Omental fat pad (tissue), 4 donors: ENCODE measurements around the gene AUTS2. TPM values are rescaled to one million over a fixed set of nuclear protein-coding genes. Genes with fewer than 3 reads are reported as not detected.

Experiments used
- ATAC-seq: fragments of 150-250 bp; one replicate; pipeline ENCODE4 v1.9.1; 2016; ENCODE audit warnings: mild to moderate bottlenecking, moderate library complexity; ENCODE audit not compliant: low FRiP score
- DNase-seq: peaks from one replicate; pipeline ENCODE4 v3.0.0-alpha.2; 2019; ENCODE audit warnings: low spot score
- total RNA-seq, 4 donors: library from RNA; depleted of rRNA; stranded (reverse); fragments of >200 nt; gene quantifications; one replicate each; pipeline ENCODE4 v1.1.0, GENCODE V29; 2016
- TF ChIP-seq, protein P1 (sequence below), 3 donors: fragments of 450-650 bp; IDR thresholded peaks; one replicate each; pipeline ENCODE4 v1.5.1; 2016 to 2017; ENCODE audit warnings: antibody characterized with exemption in 3 of 3, mild to moderate bottlenecking in 3 of 3, moderate library complexity in 2 of 3

Gene AUTS2
- total RNA-seq, 4 donors from 2014 or later = 13.2 to 27.0 (median 21.2) TPM

DNA sequence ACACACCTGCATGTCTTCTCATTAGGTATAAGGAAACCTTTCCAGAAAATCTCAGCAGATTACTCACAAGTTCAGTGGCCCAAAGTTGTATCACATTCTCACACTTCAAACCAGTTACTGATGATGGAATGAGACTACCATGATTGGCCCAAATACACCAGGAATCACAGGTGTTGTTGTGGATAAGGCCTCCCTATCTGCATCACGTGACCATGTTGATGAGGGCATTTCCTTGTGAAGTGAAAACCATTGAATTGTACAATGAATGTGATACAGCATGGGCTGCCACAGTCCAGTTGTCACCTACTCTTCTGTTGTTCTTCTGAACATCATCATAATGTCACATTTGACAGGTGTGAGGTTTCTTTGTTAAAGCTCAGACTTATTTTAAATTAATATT lies 431.7 kb downstream of the AUTS2 start:
- no peak for ATAC-seq
- TF ChIP-seq, protein P1, sequence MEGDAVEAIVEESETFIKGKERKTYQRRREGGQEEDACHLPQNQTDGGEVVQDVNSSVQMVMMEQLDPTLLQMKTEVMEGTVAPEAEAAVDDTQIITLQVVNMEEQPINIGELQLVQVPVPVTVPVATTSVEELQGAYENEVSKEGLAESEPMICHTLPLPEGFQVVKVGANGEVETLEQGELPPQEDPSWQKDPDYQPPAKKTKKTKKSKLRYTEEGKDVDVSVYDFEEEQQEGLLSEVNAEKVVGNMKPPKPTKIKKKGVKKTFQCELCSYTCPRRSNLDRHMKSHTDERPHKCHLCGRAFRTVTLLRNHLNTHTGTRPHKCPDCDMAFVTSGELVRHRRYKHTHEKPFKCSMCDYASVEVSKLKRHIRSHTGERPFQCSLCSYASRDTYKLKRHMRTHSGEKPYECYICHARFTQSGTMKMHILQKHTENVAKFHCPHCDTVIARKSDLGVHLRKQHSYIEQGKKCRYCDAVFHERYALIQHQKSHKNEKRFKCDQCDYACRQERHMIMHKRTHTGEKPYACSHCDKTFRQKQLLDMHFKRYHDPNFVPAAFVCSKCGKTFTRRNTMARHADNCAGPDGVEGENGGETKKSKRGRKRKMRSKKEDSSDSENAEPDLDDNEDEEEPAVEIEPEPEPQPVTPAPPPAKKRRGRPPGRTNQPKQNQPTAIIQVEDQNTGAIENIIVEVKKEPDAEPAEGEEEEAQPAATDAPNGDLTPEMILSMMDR (IDR thresholded peaks at IDR 0.05) = no peak
- DNase-seq = no peak

GRCh38 chr7:70030745-70031144 lies 432.5 kb downstream of the AUTS2 start:
- ATAC-seq (no peak), DNase-seq (no peak)
- TF ChIP-seq, protein P1 (IDR thresholded peaks at IDR 0.05) = no peak

DNA sequence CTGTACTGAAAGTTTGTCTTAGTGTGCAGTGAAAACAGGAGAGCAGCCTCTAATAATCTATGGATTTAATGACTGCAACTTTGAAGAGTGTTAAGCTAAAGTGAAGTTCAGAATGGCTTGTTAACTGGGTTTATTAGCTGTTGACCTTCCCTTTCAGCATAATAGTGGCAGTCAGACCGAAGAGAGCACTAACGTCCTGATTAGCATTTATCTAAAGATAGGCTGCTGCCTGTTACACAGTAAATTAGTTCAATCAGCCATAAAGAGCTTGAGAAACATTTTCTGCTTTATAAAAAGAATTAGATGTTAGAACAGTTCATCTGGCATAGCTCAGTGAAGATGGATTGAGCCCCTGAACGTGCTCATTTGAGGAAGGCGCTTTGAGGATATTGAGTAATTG lies 433.0 kb downstream of the AUTS2 start:
- no peak for ATAC-seq
- DNase-seq = no peak
- TF ChIP-seq, protein P1 (IDR thresholded peaks at IDR 0.05) = no peak

DNA sequence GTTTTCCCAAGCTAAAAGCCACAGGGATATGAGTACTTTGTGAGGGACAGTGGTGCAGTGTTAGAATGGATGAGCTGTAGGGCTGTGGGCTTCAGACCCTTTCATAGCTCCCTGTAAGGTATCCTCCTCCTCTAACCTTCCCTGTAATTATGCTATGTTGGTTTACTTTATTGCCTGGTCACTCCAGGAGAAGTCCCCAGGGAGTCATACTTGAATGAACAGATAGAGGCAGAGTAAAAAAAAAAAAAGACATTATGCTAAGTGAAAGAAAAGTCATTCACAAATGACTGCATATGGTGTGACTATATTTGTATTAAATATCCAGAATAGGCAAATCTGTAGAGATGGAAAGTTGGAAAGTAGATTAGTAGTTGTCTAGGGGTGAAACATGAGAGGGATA lies 434.4 kb downstream of the AUTS2 start:
- TF ChIP-seq, protein P1 (IDR thresholded peaks at IDR 0.05) = no peak
- ATAC-seq (no peak), DNase-seq (no peak)

DNA sequence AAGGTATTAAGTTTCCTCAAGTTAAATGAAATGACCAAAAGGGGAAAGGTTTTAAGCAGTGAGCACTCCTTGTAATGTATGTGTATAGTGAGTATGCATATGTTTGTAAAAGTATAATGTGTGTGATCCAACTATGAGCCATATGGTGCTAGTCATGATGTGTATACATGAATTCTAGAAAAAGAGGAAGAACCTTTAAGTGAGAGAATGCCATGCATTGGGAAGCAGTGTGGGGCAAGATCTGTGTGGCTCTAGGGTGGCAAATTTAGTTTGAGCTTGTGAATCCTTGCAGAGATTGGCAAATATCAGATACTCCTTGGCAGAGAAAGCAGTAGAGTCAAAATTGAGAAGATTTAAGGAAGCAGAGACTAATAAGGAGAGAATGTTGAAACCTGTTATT lies 435.0 kb downstream of the AUTS2 start:
- TF ChIP-seq, protein P1 (IDR thresholded peaks at IDR 0.05) = no peak
- no peak for ATAC-seq
- DNase-seq = no peak

DNA sequence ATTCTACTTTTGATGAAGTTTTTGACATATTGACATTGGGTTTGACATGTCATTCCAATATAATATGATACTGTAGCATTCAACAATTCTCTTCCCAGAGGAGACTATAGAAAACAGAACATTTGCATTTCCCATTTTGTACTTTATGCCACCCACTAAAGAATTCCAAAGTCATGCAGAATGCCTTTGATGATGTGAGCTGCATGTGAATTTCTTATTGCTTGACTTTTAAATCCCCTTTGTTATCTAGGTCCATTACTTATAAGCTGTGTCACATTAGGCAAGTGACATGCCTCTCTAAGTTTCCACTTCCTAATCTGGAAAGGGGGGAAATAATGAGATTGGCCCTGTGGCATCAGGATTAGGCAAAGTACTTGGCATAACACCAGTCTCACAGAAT lies 436.7 kb downstream of the AUTS2 start:
- no peak for DNase-seq
- no peak for ATAC-seq
- TF ChIP-seq, protein P1 (IDR thresholded peaks at IDR 0.05) = no peak

DNA sequence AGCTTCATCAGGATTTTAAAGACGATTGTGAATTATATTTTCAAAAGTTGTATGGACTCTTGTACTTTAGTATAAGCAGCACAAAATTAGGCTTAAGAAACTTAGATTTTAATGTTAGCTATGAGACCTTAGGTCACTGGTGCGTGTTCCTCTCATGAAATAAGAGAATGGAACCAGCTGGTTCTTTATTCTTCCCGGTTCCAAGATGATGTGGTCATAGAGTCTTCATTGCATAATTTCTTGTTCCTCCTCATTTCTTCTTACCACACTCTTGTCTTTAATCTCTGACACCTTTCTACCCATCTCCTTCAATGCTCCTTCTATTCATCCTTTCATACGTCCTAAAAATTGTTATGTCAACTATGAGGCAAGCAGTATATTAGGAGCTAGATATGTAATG lies 437.2 kb downstream of the AUTS2 start:
- TF ChIP-seq, protein P1 (IDR thresholded peaks at IDR 0.05) = no peak
- ATAC-seq (no peak), DNase-seq (no peak)
